ENCODE results near the gene PGAP1.

DNA sequence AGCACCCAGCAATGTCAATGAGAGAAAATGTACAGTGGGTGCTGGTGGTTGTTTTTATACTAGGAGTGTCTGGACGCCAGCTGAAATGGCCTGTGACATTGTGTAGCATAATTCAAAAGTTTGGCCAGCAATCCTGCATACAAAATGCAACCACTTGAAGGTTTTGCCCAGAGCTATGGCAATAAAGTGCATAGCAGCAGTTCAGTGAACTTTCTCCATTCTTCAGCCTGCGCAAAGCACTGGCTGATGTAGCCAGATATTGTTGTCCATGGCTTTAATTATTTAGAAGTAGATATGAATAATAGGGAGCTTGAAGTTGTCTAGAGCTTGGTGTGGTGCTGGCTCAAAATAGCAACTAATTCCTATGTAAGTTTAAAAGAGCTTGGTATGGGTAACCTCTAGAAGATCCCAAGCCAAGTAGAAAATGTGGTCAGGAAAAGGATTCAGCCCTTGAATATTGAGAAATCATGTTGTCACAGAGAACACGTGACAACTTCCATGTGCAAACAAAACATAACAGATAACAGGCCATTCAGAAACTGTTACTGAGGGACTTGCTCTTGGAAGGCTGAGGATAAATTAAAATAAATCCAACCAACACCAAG is 33.3 kb upstream of the PGAP1 start:
- TF ChIP-seq, protein P1, sequence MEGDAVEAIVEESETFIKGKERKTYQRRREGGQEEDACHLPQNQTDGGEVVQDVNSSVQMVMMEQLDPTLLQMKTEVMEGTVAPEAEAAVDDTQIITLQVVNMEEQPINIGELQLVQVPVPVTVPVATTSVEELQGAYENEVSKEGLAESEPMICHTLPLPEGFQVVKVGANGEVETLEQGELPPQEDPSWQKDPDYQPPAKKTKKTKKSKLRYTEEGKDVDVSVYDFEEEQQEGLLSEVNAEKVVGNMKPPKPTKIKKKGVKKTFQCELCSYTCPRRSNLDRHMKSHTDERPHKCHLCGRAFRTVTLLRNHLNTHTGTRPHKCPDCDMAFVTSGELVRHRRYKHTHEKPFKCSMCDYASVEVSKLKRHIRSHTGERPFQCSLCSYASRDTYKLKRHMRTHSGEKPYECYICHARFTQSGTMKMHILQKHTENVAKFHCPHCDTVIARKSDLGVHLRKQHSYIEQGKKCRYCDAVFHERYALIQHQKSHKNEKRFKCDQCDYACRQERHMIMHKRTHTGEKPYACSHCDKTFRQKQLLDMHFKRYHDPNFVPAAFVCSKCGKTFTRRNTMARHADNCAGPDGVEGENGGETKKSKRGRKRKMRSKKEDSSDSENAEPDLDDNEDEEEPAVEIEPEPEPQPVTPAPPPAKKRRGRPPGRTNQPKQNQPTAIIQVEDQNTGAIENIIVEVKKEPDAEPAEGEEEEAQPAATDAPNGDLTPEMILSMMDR (IDR thresholded peaks at IDR 0.05; ENCODE audit: borderline replicate concordance, extremely low read depth, low read length, poor library complexity, severe bottlenecking) = no peak
- no peak for TF ChIP-seq EZH2 (IDR thresholded peaks at IDR 0.05; ENCODE audit: borderline replicate concordance, low read depth, low read length, severe bottlenecking)

Measured in DND-41 (cell line).